GM12891 (cell line): ENCODE results near the gene GRM3.

Source experiments
- DNase-seq: peaks from one replicate; pipeline ENCODE4 v3.0.0; 2011; ENCODE audit warnings: low spot score; ENCODE audit not compliant: insufficient read length
- FAIRE-seq: peaks from 2 replicates; lab custom pipeline; 2011; peaks lifted over from hg19 to GRCh38; lab: Jason Lieb, UNC
- PAX5 ChIP-seq: IDR thresholded peaks from 2 replicates; pipeline ENCODE4 v1.6.1; 2011; ENCODE audit warnings: low read length, moderate library complexity, mild to moderate bottlenecking; ENCODE audit not compliant: insufficient read depth, severe bottlenecking
- POLR2A ChIP-seq: IDR thresholded peaks from 2 replicates; pipeline ENCODE4 v1.6.1; 2011; ENCODE audit warnings: low read depth, low read length, control low read depth
- POLR2AphosphoS5 ChIP-seq: IDR thresholded peaks from 2 replicates; pipeline ENCODE4 v1.6.1; 2011; ENCODE audit warnings: low read depth, low read length, control low read depth
- POU2F2 ChIP-seq: IDR thresholded peaks from 2 replicates; pipeline ENCODE4 v1.6.1; 2011; ENCODE audit warnings: low read depth, mild to moderate bottlenecking, control low read depth, low read length, moderate library complexity
- SPI1 ChIP-seq: IDR thresholded peaks from 2 replicates; pipeline ENCODE4 v1.6.1; 2011; ENCODE audit warnings: low read depth, low read length, control low read depth
- TAF1 ChIP-seq: IDR thresholded peaks from 2 replicates; pipeline ENCODE4 v1.6.1; 2011; ENCODE audit warnings: low read depth, low read length, control low read depth

Gene GRM3

GRCh38 chr7:86692755-86693154, 49.0 kb downstream of the GRM3 start:
- DNase-seq (no peak), FAIRE-seq (no peak)
- TF ChIP-seq POLR2AphosphoS5 (no peak), PAX5 (no peak), POU2F2 (no peak), SPI1 (no peak), TAF1 (no peak), POLR2A (no peak)

- TF ChIP-seq TAF1, result no peak
- TF ChIP-seq POLR2AphosphoS5, result no peak
- TF ChIP-seq POLR2A, result no peak
- TF ChIP-seq SPI1, result no peak
- TF ChIP-seq PAX5, result no peak
- no peak for TF ChIP-seq POU2F2
- no peak for DNase-seq
- no peak for FAIRE-seq
These were observed 62.7 kb downstream of the GRM3 start for GRCh38 chr7:86706406-86706805.

- DNase-seq (no peak), FAIRE-seq (no peak)
- no peak for TF ChIP-seq SPI1
- TF ChIP-seq POLR2AphosphoS5, result no peak
- TF ChIP-seq TAF1, result no peak
- TF ChIP-seq POU2F2, result no peak
- no peak for TF ChIP-seq POLR2A
- no peak for TF ChIP-seq PAX5
These were observed 64.4 kb downstream of the GRM3 start for GRCh38 chr7:86708031-86708680.

GRCh38 chr7:86720306-86720705, 76.6 kb downstream of the GRM3 start:
- DNase-seq (no peak), FAIRE-seq (no peak)
- TF ChIP-seq POU2F2, result no peak
- TF ChIP-seq PAX5, result no peak
- TF ChIP-seq POLR2AphosphoS5, result no peak
- no peak for TF ChIP-seq POLR2A
- no peak for TF ChIP-seq SPI1
- no peak for TF ChIP-seq TAF1

- DNase-seq (no peak), FAIRE-seq (no peak)
- TF ChIP-seq POLR2AphosphoS5 (no peak), TAF1 (no peak), SPI1 (no peak), POU2F2 (no peak), PAX5 (no peak), POLR2A (no peak)
These were observed 90.1 kb downstream of the GRM3 start for GRCh38 chr7:86733783-86734182.

- TF ChIP-seq POU2F2, result no peak
- TF ChIP-seq PAX5, result no peak
- DNase-seq (no peak), FAIRE-seq (no peak)
These were observed 101.5 kb downstream of the GRM3 start for GRCh38 chr7:86745013-86745745.

GRCh38 chr7:86747698-86748097, 104.0 kb downstream of the GRM3 start:
- FAIRE-seq (no peak), DNase-seq (no peak)
- no peak for TF ChIP-seq TAF1
- TF ChIP-seq POLR2AphosphoS5, result no peak
- TF ChIP-seq PAX5, result no peak
- no peak for TF ChIP-seq SPI1
- TF ChIP-seq POLR2A, result no peak
- TF ChIP-seq POU2F2, result no peak

GRCh38 chr7:86748201-86748600, 104.5 kb downstream of the GRM3 start:
- no peak for FAIRE-seq
- no peak for DNase-seq
- TF ChIP-seq SPI1 (no peak), POLR2AphosphoS5 (no peak), POLR2A (no peak), POU2F2 (no peak), TAF1 (no peak), PAX5 (no peak)

GRCh38 chr7:86748843-86749719, 105.4 kb downstream of the GRM3 start:
- FAIRE-seq (peak; percentile 60), DNase-seq (no peak)
- TF ChIP-seq POU2F2 (no peak), TAF1 (no peak), PAX5 (no peak), SPI1 (no peak), POLR2AphosphoS5 (no peak), POLR2A (no peak)
